MM.1S (cell line): ENCODE measurements around the gene C14orf132.
A peak's percentile ranks its signal among the peaks of the same experiment; 100 is the strongest.

Source experiments
- DNase-seq: peaks from one replicate; pipeline ENCODE4 v3.0.0-alpha.2; 2015
- H2AFZ ChIP-seq: fragments of 300-600 bp; sonication (generic); 2 replicates; pipeline ENCODE4 v1.6.0; 2016; ENCODE audit warnings: antibody characterized with exemption, low read length
- H3F3A ChIP-seq: fragments of 300-600 bp; sonication (generic); 2 replicates; pipeline ENCODE4 v1.6.1; 2016; ENCODE audit warnings: mild to moderate bottlenecking, antibody characterized with exemption, low read length, moderate library complexity, mixed read lengths; ENCODE audit not compliant: insufficient read depth
- H3K27ac ChIP-seq: fragments of 300-600 bp; sonication (generic); 2 replicates; pipeline ENCODE4 v1.5.1; 2016; ENCODE audit warnings: mild to moderate bottlenecking, low read length
- H3K27me3 ChIP-seq: fragments of 300-600 bp; sonication (generic); replicated peaks from 2 replicates; pipeline ENCODE4 v1.6.0; 2016; ENCODE audit warnings: low read length; ENCODE audit not compliant: insufficient read depth
- H3K36me3 ChIP-seq: fragments of 300-600 bp; sonication (generic); replicated peaks from 2 replicates; pipeline ENCODE4 v1.6.1; 2016; ENCODE audit warnings: mild to moderate bottlenecking, low read length, mixed read lengths; ENCODE audit not compliant: insufficient read depth
- H3K4me1 ChIP-seq: fragments of 300-600 bp; sonication (generic); 2 replicates; pipeline ENCODE4 v1.6.1; 2016; ENCODE audit warnings: low read length, mixed read lengths
- H3K4me2 ChIP-seq: fragments of 300-600 bp; sonication (generic); 2 replicates; pipeline ENCODE4 v1.6.0; 2016; ENCODE audit warnings: low read depth, low read length
- H3K4me3 ChIP-seq: fragments of 300-600 bp; sonication (generic); 2 replicates; pipeline ENCODE4 v1.5.1; 2016; ENCODE audit warnings: low read length, mixed read lengths
- H3K79me2 ChIP-seq: fragments of 300-600 bp; sonication (generic); 2 replicates; pipeline ENCODE4 v1.6.1; 2016; ENCODE audit warnings: mixed run types, low read length, mixed read lengths
- H3K9ac ChIP-seq: fragments of 300-600 bp; sonication (generic); 2 replicates; pipeline ENCODE4 v1.6.1; 2016; ENCODE audit warnings: low read length, mixed read lengths
- H3K9me2 ChIP-seq: fragments of 300-600 bp; sonication (generic); replicated peaks from 2 replicates; pipeline ENCODE4 v1.6.1; 2016; ENCODE audit warnings: mild to moderate bottlenecking, low read length, mixed read lengths; ENCODE audit not compliant: insufficient read depth
- H3K9me3 ChIP-seq: fragments of 300-600 bp; sonication (generic); replicated peaks from 2 replicates; pipeline ENCODE4 v1.6.1; 2016; ENCODE audit warnings: mild to moderate bottlenecking, low read length, mixed read lengths; ENCODE audit not compliant: insufficient read depth
- H4K20me1 ChIP-seq: fragments of 300-600 bp; sonication (generic); 2 replicates; pipeline ENCODE4 v1.6.1; 2016; ENCODE audit warnings: mild to moderate bottlenecking, low read length, moderate library complexity, mixed read lengths; ENCODE audit not compliant: insufficient read depth
- EZH2 ChIP-seq: fragments of 300-600 bp; sonication (generic); optimal IDR thresholded peaks from 2 replicates; pipeline ENCODE3; 2017; ENCODE audit warnings: low read depth, mild to moderate bottlenecking, antibody characterized with exemption, low read length, mixed read lengths
- EZH2phosphoT487 ChIP-seq: fragments of 300-600 bp; sonication (generic); IDR thresholded peaks from 2 replicates; pipeline ENCODE4 v1.6.1; 2018; ENCODE audit warnings: antibody characterized with exemption, low read length
- TF ChIP-seq, protein P1 (sequence below): fragments of 300-600 bp; sonication (generic); IDR thresholded peaks from 2 replicates; pipeline ENCODE4 v1.5.1; 2016; ENCODE audit warnings: antibody characterized with exemption, low read length, mixed read lengths

C14orf132 gene

DNA sequence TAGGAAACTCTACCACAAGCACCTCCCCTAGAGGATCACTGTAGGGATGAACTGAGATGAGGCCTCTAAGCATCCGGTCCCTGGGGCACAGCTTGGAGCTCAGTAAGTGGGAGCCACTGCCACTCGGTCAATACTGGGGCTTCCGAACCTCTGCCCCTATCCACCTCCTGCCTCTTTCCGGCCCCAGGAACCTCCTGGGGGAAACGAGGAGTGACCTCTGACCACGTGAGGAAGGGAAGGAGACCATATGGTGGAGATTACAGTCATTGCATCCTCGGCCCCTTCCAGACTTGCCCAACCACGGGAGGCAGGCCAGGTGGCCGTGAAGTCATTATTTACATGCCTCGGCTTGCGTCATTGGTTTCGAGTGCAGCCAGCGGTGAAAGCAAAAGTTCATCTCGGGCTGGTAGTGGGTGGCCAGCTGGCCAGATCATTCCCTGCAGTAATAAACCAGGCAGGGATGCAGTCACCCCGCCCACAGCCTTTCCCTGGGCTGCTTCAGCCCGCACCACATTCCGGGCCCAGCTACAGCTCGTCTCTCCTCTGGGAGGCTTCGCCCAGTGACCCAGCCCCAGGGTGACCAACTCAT, 65.4 kb downstream of the C14orf132 start:
- Histone ChIP-seq H3K9me2 (no peaks in the 10 kb centered on the region), H3K4me2 (peak overlapping the region; percentile 76; the same call in 1 of the 2 replicates), H3K27me3 (no peaks in the 10 kb centered on the region), H3K79me2 (no peaks in the 10 kb centered on the region), H3K4me3 (peak overlapping the region; percentile 27), H2AFZ (peak overlapping the region; percentile 53), H3K4me1 (peaks cover 5% of the 10 kb centered on the region), H3F3A (no peaks in the 10 kb centered on the region), H3K36me3 (no peaks in the 10 kb centered on the region), H3K9me3 (no peaks in the 10 kb centered on the region), H4K20me1 (no peaks in the 10 kb centered on the region), H3K27ac (peak overlapping the region; percentile 66; the same call in 1 of the 2 replicates), H3K9ac (peak overlapping the region; percentile 30; the same call in 1 of the 2 replicates)
- peak; percentile 76 for DNase-seq
- TF ChIP-seq EZH2phosphoT487 (no peak), EZH2 (no peak)
- TF ChIP-seq, protein P1, sequence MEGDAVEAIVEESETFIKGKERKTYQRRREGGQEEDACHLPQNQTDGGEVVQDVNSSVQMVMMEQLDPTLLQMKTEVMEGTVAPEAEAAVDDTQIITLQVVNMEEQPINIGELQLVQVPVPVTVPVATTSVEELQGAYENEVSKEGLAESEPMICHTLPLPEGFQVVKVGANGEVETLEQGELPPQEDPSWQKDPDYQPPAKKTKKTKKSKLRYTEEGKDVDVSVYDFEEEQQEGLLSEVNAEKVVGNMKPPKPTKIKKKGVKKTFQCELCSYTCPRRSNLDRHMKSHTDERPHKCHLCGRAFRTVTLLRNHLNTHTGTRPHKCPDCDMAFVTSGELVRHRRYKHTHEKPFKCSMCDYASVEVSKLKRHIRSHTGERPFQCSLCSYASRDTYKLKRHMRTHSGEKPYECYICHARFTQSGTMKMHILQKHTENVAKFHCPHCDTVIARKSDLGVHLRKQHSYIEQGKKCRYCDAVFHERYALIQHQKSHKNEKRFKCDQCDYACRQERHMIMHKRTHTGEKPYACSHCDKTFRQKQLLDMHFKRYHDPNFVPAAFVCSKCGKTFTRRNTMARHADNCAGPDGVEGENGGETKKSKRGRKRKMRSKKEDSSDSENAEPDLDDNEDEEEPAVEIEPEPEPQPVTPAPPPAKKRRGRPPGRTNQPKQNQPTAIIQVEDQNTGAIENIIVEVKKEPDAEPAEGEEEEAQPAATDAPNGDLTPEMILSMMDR = no peak

DNA sequence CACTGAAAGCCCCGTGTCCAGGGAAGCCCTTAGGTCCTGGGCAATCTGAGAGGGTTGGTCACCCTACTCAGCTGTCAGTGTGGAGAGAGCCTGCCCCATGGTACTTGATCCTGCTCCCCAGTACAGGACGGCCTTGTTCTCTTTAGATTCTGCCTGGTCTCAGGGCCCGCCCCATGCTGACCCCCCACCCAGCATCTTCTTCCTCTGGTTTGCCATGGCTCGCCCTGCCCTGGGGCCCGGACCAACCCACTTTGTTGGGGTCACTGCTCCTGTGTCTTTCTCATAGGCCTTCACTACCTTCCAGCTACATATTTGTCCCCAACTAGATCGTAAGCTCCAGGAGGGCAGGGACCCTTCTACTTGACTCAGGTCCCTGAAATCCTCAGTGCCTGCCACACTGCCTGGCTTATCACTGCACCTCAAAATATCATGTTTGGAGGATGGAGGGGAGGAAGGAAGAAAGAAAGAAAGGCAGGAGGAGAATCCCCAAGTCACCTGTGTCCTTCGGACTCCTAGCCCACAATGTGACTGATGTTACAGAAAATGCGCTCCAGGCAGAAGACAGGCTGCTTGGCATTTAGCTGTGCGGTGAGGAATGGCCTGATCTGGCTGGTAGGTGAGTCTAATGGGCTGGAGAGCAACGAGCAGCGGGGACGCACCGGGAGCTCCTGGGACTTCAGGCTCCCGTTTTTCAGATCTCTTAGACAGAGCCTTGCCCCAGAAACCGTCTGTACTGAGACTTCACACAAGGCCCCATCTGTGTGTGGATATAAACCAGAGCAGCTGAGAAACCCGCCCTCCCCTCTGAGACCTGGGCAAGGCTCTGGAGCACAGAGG, 66.1 kb downstream of the C14orf132 start:
- Histone ChIP-seq H3K9ac (no peak overlapping the region), H2AFZ (no peak overlapping the region), H3K36me3 (no peaks in the 10 kb centered on the region), H3K27ac (no peak overlapping the region; the same call in 1 of the 2 replicates), H3K9me2 (no peaks in the 10 kb centered on the region), H3K4me1 (peaks cover 5% of the 10 kb centered on the region), H3K4me3 (no peak overlapping the region; the same call in 1 of the 2 replicates), H4K20me1 (no peaks in the 10 kb centered on the region), H3F3A (no peaks in the 10 kb centered on the region), H3K27me3 (no peaks in the 10 kb centered on the region), H3K4me2 (peak overlapping the region; percentile 76; the same call in 1 of the 2 replicates), H3K79me2 (no peaks in the 10 kb centered on the region), H3K9me3 (no peaks in the 10 kb centered on the region)
- TF ChIP-seq, protein P1 = no peak
- TF ChIP-seq EZH2 = no peak
- TF ChIP-seq EZH2phosphoT487 = no peak
- no peak for DNase-seq

DNA sequence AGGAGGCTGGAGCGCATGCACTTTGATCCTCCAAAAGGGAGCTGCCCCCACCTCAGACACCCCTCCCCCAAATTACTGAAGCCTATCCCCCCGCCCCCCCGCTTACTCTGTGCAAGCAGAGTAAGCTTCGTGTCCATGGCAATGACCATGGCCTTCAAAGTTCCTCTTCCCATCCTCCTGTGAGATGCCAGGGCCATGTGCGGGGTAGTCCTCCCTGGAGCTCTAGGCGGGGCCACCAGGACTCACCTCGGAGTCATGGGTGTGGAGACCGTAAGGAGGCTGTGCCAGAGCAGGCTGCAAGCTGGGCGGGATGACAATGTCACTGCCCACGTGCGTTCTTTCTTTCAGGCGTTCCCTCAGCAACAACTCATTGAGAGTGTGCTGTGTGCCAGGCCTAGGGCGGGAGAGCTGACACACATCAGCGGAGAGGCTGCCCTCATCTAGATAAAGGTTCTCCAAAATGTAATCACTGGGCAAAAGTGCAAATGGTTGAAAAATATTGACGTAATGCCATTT, 66.8 kb downstream of the C14orf132 start:
- no peak for TF ChIP-seq EZH2
- TF ChIP-seq, protein P1 = no peak
- TF ChIP-seq EZH2phosphoT487 = no peak
- H3K9me2 ChIP-seq = no peaks in the 10 kb centered on the region
- no peak overlapping the region for H3K9ac ChIP-seq
- DNase-seq = no peak
- H3F3A ChIP-seq = no peaks in the 10 kb centered on the region
- H3K4me3 ChIP-seq = no peak overlapping the region
- no peak overlapping the region for H2AFZ ChIP-seq
- no peaks in the 10 kb centered on the region for H4K20me1 ChIP-seq
- H3K36me3 ChIP-seq = no peaks in the 10 kb centered on the region
- H3K27ac ChIP-seq = no peak overlapping the region
- H3K27me3 ChIP-seq = no peaks in the 10 kb centered on the region
- H3K9me3 ChIP-seq = no peaks in the 10 kb centered on the region
- no peak overlapping the region for H3K4me2 ChIP-seq
- peaks cover 5% of the 10 kb centered on the region for H3K4me1 ChIP-seq
- H3K79me2 ChIP-seq = no peaks in the 10 kb centered on the region
